ACC112 (cell line): ENCODE data around the gene KCNAB1.

ENCODE experiments used
- H2AFZ ChIP-seq: fragments of 200-600 bp; sonication (generic); one replicate; pipeline ENCODE4 v1.6.0; 2017; ENCODE audit warnings: antibody characterized with exemption, low read length; ENCODE audit not compliant: unreplicated experiment
- H3K27ac ChIP-seq: fragments of 200-600 bp; sonication (generic); 2 replicates; pipeline ENCODE4 v1.5.1; 2014; ENCODE audit warnings: low read depth, mild to moderate bottlenecking, antibody characterized with exemption, low read length, moderate library complexity
- H3K27me3 ChIP-seq: fragments of 200-600 bp; sonication (generic); 2 replicates; pipeline ENCODE4 v1.6.1; 2014; ENCODE audit warnings: mild to moderate bottlenecking, antibody characterized with exemption, low read length, moderate library complexity, mixed read lengths; ENCODE audit not compliant: insufficient read depth
- H3K36me3 ChIP-seq: fragments of 200-600 bp; sonication (generic); 2 replicates; pipeline ENCODE4 v1.6.1; 2016; ENCODE audit warnings: mild to moderate bottlenecking, antibody characterized with exemption, low read length, moderate library complexity, mixed read lengths; ENCODE audit not compliant: insufficient read depth
- H3K4me1 ChIP-seq: fragments of 200-600 bp; sonication (generic); one replicate; pipeline ENCODE4 v1.6.1; 2016; ENCODE audit warnings: low read length, mixed read lengths; ENCODE audit not compliant: insufficient read depth, unreplicated experiment, control insufficient read depth
- H3K4me3 ChIP-seq: fragments of 200-600 bp; sonication (generic); 2 replicates; pipeline ENCODE4 v1.5.1; 2014; ENCODE audit warnings: mild to moderate bottlenecking, low read depth, low read length
- H3K79me2 ChIP-seq: fragments of 200-600 bp; sonication (generic); one replicate; pipeline ENCODE4 v1.6.0; 2016; ENCODE audit warnings: low read length; ENCODE audit not compliant: control insufficient read depth, unreplicated experiment, insufficient read depth

The KCNAB1 gene

DNA sequence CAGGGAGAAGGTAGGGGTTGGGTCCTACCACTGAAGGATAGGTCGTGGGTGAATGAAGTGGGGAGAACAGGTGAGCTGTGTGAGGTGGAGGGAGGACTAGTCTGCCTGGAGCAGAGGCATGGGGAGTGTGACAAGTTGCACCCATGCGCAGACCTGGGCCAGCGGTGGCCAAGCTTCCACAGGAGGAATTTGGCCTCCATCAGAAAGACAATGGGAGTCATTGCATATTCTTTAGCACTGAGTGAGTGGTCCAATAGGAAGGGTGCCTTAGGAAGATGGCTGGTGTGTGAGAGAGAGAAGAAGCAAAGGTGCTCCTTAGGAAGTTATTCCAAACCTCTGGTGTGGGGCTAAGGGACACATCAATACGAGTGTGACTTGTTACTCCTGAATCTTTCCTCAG, 191.1 kb downstream of the KCNAB1 start:
- Histone ChIP-seq H3K36me3 (no peaks in the 10 kb centered on the region), H3K4me3 (no peak overlapping the region), H2AFZ (no peak overlapping the region)

GRCh38 chr3:156311930-156312329, 191.6 kb downstream of the KCNAB1 start:
- H3K4me3 ChIP-seq = no peak overlapping the region
- H3K79me2 ChIP-seq = no peaks in the 10 kb centered on the region
- H2AFZ ChIP-seq = no peak overlapping the region
- no peaks in the 10 kb centered on the region for H3K36me3 ChIP-seq
- no peaks in the 10 kb centered on the region for H3K27me3 ChIP-seq
- H3K27ac ChIP-seq = no peak overlapping the region
- H3K4me1 ChIP-seq = peaks cover 28% of the 10 kb centered on the region

More for the DNA sequence above, 191.1 kb downstream of the KCNAB1 start:
- no peaks in the 10 kb centered on the region for H3K27me3 ChIP-seq
- H3K4me1 ChIP-seq = peaks cover 30% of the 10 kb centered on the region
- no peaks in the 10 kb centered on the region for H3K79me2 ChIP-seq
- H3K27ac ChIP-seq = no peak overlapping the region

GRCh38 chr3:156316076-156316475, 195.7 kb downstream of the KCNAB1 start:
- H3K79me2 ChIP-seq = no peaks in the 10 kb centered on the region
- H3K36me3 ChIP-seq = no peaks in the 10 kb centered on the region
- peaks cover 25% of the 10 kb centered on the region for H3K4me1 ChIP-seq
- no peaks in the 10 kb centered on the region for H3K27me3 ChIP-seq
- no peak overlapping the region for H3K4me3 ChIP-seq
- H2AFZ ChIP-seq = no peak overlapping the region
- H3K27ac ChIP-seq = no peak overlapping the region

DNA sequence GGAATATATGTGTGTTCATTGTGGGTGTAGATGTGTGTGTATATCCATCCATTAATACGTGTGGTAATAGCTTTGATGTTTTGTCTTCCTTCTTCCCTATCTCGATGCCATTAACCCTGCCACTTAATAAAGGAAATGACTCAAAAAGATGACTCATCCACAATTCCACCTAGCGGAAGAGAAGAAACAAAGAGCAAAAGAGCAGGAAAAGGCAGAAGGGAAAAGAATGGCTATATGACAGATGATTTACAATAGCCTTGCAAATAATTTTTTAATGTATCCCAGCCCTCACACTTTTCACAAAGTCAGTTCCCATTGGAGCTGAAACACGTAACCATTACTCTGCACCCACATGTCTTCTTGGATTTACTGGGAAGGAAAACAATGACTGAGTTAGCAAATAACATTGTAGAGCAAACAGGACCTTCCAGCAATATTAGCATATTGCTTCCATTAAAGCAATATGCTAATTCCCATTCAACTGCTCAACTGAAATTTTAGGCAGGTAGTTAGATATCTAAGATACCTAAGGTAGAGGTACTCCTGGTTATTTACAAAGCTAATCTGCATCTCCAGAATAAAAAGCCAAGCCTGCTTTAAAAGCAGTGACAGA, 197.2 kb downstream of the KCNAB1 start:
- Histone ChIP-seq H2AFZ (peak overlapping the region; percentile 16), H3K27me3 (no peaks in the 10 kb centered on the region), H3K36me3 (no peaks in the 10 kb centered on the region), H3K4me3 (no peak overlapping the region), H3K4me1 (peaks cover 25% of the 10 kb centered on the region), H3K79me2 (no peaks in the 10 kb centered on the region), H3K27ac (0 out of 2 replicates have a peak overlapping the region, but pooled peaks have one; percentile 0)

DNA sequence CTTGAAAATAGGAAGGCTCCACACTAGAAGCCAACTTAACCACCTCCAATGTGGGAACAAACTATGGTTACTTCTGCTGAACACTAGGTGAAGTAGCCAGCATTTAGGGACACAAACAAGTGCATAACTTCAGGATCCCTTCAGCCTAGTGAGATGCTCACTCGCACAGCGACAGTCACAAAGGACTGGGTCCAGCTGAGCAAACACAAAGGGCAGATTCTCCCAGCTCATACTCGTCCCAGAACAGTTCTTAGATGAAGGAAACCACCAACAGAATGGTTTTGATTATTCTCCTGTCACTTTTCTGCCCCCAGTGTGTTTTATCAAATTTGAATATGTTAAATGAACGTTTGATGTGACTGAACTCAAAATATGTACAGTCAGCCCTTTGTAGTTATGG, 201.6 kb downstream of the KCNAB1 start:
- Histone ChIP-seq H3K27me3 (no peaks in the 10 kb centered on the region), H2AFZ (no peak overlapping the region), H3K4me3 (no peak overlapping the region), H3K27ac (no peak overlapping the region), H3K79me2 (no peaks in the 10 kb centered on the region), H3K36me3 (no peaks in the 10 kb centered on the region), H3K4me1 (peaks cover 18% of the 10 kb centered on the region)

GRCh38 chr3:156323466-156323865, 203.1 kb downstream of the KCNAB1 start:
- Histone ChIP-seq H3K27ac (no peak overlapping the region; the same call in 1 of the 2 replicates), H3K79me2 (no peaks in the 10 kb centered on the region)

GRCh38 chr3:156330415-156330814, 210.0 kb downstream of the KCNAB1 start:
- Histone ChIP-seq H3K79me2 (no peaks in the 10 kb centered on the region), H3K36me3 (no peaks in the 10 kb centered on the region), H2AFZ (no peak overlapping the region), H3K4me1 (no peaks in the 10 kb centered on the region), H3K27ac (no peak overlapping the region), H3K27me3 (no peaks in the 10 kb centered on the region), H3K4me3 (no peak overlapping the region)

More at GRCh38 chr3:156323466-156323865, 203.1 kb downstream of the KCNAB1 start:
- Histone ChIP-seq H3K27me3 (no peaks in the 10 kb centered on the region), H3K4me3 (no peak overlapping the region), H2AFZ (no peak overlapping the region), H3K36me3 (no peaks in the 10 kb centered on the region), H3K4me1 (peaks cover 4% of the 10 kb centered on the region)

- Histone ChIP-seq H3K27ac (no peak overlapping the region), H3K79me2 (no peaks in the 10 kb centered on the region), H2AFZ (no peak overlapping the region), H3K27me3 (0 out of 2 replicates have a peak, but pooled peaks cover 3% of the 10 kb centered on the region), H3K36me3 (no peaks in the 10 kb centered on the region), H3K4me3 (no peak overlapping the region), H3K4me1 (no peaks in the 10 kb centered on the region)
Observed at GRCh38 chr3:156332304-156332703, 211.9 kb downstream of the KCNAB1 start.

GRCh38 chr3:156334841-156335545, 214.6 kb downstream of the KCNAB1 start:
- Histone ChIP-seq H3K27me3 (0 out of 2 replicates have a peak, but pooled peaks cover 3% of the 10 kb centered on the region), H3K4me3 (no peak overlapping the region), H2AFZ (no peak overlapping the region), H3K4me1 (no peaks in the 10 kb centered on the region), H3K36me3 (no peaks in the 10 kb centered on the region), H3K79me2 (no peaks in the 10 kb centered on the region), H3K27ac (no peak overlapping the region)

DNA sequence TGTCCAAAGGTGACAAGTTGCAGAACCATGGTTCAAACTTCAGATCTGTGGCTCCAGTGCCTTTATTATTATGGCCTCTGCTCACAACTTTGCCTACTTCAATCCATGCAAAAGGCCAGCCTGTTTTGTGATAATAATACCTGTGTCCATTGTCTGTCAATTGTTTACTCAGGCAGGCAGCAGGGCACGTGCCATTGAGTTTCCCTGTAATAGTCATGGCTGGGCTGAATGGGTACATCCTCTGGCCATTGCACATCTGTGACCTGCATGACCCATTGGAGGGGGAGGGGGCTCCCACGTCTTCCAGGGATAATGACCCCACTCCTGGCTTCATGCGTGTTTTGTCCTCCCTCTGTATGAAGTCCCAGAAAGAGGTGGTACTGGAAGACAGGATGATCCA, 219.1 kb downstream of the KCNAB1 start:
- no peaks in the 10 kb centered on the region for H3K36me3 ChIP-seq
- no peak overlapping the region for H3K4me3 ChIP-seq

GRCh38 chr3:156341332-156341731, 221.0 kb downstream of the KCNAB1 start:
- H3K79me2 ChIP-seq = no peaks in the 10 kb centered on the region
- H3K36me3 ChIP-seq = no peaks in the 10 kb centered on the region

More for the DNA sequence above, 219.1 kb downstream of the KCNAB1 start:
- Histone ChIP-seq H3K79me2 (no peaks in the 10 kb centered on the region), H3K27me3 (0 out of 2 replicates have a peak, but pooled peaks cover 3% of the 10 kb centered on the region), H3K27ac (no peak overlapping the region), H2AFZ (no peak overlapping the region), H3K4me1 (no peaks in the 10 kb centered on the region)

More at GRCh38 chr3:156341332-156341731, 221.0 kb downstream of the KCNAB1 start:
- no peak overlapping the region for H3K4me3 ChIP-seq
- H3K27me3 ChIP-seq = 0 out of 2 replicates have a peak, but pooled peaks cover 3% of the 10 kb centered on the region
- H3K4me1 ChIP-seq = no peaks in the 10 kb centered on the region
- H2AFZ ChIP-seq = no peak overlapping the region
- H3K27ac ChIP-seq = no peak overlapping the region
